ENCODE data around the gene CABP2.

- TF ChIP-seq EP300 (IDR thresholded peaks at IDR 0.05; ENCODE audit: low read depth), result no peak
- TF ChIP-seq CTCF (IDR thresholded peaks at IDR 0.05), result peak; percentile 76 to 80 (median 79)
Observed at GRCh38 chr11:67572747-67573419, 49.6 kb upstream of the CABP2 start.

Data from transverse colon (tissue), 3 donors.